Activated B cell treated with CpG ODN at 0.5 μM for 24 hours (primary cell): ENCODE measurements around the gene ZHX3. TPM values are rescaled to one million over a fixed set of nuclear protein-coding genes. Genes with fewer than 3 reads are reported as not detected.

Experiments
- ATAC-seq: fragments of 200-7000 bp; cut with Tn5 transposase; one replicate; pipeline ENCODE4 v1.10.0; 2021; ENCODE audit warnings: low read depth, mild to moderate bottlenecking, moderate library complexity
- CTCF ChIA-PET: fragments of 350-600 bp; sonication (Branson Sonifier 250); formaldehyde crosslinking; loops from one replicate; lab custom pipeline; 2021; ENCODE audit warnings: antibody characterized with exemption; lab: Charles Lee
- POLR2A ChIA-PET: fragments of 350-600 bp; sonication (Branson Sonifier 250); formaldehyde crosslinking; loops from one replicate; lab custom pipeline; 2021; ENCODE audit warnings: antibody characterized with exemption; lab: Charles Lee
- DNase-seq: peaks from one replicate; pipeline ENCODE4 v3.0.0; 2022
- H3K27ac Mint-ChIP-seq: one replicate; pipeline ENCODE4 v1.8.0; 2020; ENCODE audit warnings: mixed read lengths
- H3K27me3 Mint-ChIP-seq: one replicate; pipeline ENCODE4 v1.8.0; 2021; ENCODE audit warnings: mixed read lengths
- H3K36me3 Mint-ChIP-seq: one replicate; pipeline ENCODE4 v1.8.0; 2021; ENCODE audit warnings: low read depth, mixed read lengths
- H3K4me1 Mint-ChIP-seq: one replicate; pipeline ENCODE4 v1.8.0; 2021; ENCODE audit warnings: mixed read lengths
- H3K4me3 Mint-ChIP-seq: one replicate; pipeline ENCODE4 v1.8.0; 2020; ENCODE audit warnings: mild to moderate bottlenecking, mixed read lengths
- H3K9me3 Mint-ChIP-seq: one replicate; pipeline ENCODE4 v1.8.0; 2020; ENCODE audit warnings: mixed read lengths
- CTCF ChIP-seq: fragments of 200-600 bp; IDR thresholded peaks from one replicate; pipeline ENCODE4 v1.8.0; 2022; ENCODE audit warnings: antibody characterized with exemption, mild to moderate bottlenecking
- intact Hi-C: fragments of 100-400 bp; cut with micrococcal nuclease; formaldehyde crosslinking; loops from one replicate; pipeline ENCODE4 v1.15.1; 2024
- total RNA-seq: library from RNA; stranded (reverse); gene quantifications from 2 replicates; pipeline ENCODE4 v1.2.3, GENCODE V29; 2022

Gene ZHX3
- total RNA-seq, 1 donor from 2014 or later, result 21.2 TPM

- no peak for TF ChIP-seq CTCF
- H3K36me3 Mint-ChIP-seq, result no peaks in the 10 kb centered on the region
- ATAC-seq (no peak), DNase-seq (no peak)
- no peaks in the 10 kb centered on the region for H3K27me3 Mint-ChIP-seq
- intact Hi-C loops, result loop anchor here (1.0 kb wide), 1 partner anchor 16 kb away; no protein-coding TSS in a partner anchor
- no peaks in the 10 kb centered on the region for H3K9me3 Mint-ChIP-seq
- peak overlapping the region; percentile 15 for H3K4me3 Mint-ChIP-seq
- ChIA-PET CTCF (interaction anchor here (1.0 to 3.6 kb wide), 2 partner anchors 31 to 269 kb away, joined by 3 to 14 read pairs; no protein-coding TSS in a partner anchor), POLR2A (interaction anchor here (1.2 to 1.7 kb wide), 2 partner anchors 9 to 11 kb away, joined by 3 to 4 read pairs; no protein-coding TSS in a partner anchor)
- H3K4me1 Mint-ChIP-seq, result peaks cover 77% of the 10 kb centered on the region
- peak overlapping the region; percentile 78 for H3K27ac Mint-ChIP-seq
Observed at GRCh38 chr20:41141153-41141815, 176.2 kb downstream of the ZHX3 start.

DNA sequence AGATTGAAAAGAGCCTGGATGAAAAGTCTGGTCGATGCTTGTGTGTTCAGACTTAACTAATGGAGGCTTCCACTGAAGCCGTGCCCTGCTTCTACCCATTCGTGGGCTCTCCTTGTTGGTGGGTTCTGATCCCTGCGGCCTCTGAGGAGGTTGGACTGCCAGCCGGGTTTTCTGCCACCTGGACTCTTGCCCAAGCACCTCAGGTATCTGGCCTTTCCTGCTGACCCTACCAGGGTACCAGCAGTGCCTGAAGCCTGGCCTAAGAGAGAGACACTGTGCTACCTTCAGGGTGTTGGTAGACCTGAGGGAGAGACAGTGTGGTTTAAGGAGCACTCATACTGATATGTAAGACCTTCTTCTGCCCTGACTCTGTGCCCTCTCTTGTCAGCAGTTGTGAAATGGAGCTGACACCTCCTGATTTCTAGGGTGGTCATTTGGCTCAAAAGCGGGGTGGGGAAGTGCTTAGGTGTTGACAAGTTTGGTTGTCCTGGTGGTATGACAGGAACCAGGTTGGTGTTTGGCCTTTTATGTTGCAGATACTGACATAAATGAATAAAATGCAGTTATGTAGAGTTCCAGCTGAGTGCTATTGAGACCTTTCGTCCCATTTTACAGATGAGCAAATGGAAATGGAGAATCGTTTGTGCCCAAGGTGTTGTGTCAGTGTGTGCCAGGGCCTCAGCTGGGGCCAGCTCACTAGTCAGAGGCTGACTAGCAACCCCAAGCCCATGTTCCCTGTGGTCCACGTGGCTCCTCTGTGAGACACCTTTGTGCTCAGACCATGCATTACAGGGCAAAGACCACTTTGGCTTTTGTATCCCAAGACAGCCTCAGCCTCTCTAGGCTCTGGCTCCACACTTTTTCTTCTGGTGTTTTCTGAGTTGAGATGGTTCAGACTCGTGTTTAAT, 177.1 kb downstream of the ZHX3 start:
- Mint-ChIP-seq H3K27ac (peak overlapping the region; percentile 78), H3K9me3 (no peaks in the 10 kb centered on the region), H3K36me3 (no peaks in the 10 kb centered on the region), H3K4me3 (peak overlapping the region; percentile 15), H3K27me3 (no peaks in the 10 kb centered on the region), H3K4me1 (peaks cover 76% of the 10 kb centered on the region)
- no peak for ATAC-seq
- TF ChIP-seq CTCF, result no peak
- intact Hi-C loops, result loop anchor here (1.0 kb wide), 1 partner anchor 17 kb away; no protein-coding TSS in a partner anchor
- ChIA-PET CTCF (interaction anchor here (1.0 to 3.6 kb wide), 3 partner anchors 32 to 270 kb away, joined by 3 to 14 read pairs (median 13); no protein-coding TSS in a partner anchor), POLR2A (interaction anchor here (1.2 kb wide), 1 partner anchor 10 kb away, joined by 4 read pairs; no protein-coding TSS in a partner anchor)
- DNase-seq, result no peak

DNA sequence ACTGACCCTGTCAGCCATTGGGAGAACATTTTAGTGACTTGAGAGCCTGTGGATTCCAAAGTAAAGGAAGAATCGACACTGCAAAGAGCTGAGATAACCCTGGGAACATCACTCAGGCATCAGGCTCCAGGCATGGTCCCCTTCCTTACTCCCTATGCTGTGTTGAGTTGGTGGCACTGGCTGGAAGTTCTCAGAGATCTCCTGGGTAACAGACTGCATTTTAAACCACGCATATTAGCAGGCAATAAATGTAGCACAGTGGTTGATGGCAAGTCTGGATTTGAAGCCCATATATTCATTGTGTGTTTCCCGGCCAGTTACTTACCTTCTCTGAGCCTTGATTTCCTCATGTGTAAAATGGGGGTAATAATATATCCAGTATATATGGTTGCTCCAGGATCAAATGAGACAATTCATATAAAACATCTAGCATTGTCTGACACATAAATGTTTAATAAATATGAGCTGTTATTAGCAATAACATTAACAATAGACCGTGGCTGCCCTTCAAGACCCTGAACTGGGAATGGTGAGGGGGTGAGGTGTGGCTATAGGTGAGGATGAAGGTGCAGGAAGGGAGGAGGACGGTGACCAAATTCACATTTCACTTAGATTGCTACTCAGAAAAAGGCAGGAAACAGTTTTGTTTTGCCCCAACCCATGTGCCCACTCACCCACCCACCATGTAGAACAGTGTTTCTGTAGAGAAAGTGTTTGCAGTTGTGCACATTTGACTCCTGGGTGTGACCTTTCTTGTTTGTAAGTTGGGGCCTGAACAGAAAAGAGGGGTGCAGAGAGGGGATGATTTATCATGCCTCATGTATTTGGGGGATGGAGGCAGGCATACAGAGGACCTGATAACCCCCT, 178.1 kb downstream of the ZHX3 start:
- no peaks in the 10 kb centered on the region for H3K27me3 Mint-ChIP-seq
- peaks cover 79% of the 10 kb centered on the region for H3K4me1 Mint-ChIP-seq
- H3K36me3 Mint-ChIP-seq, result no peaks in the 10 kb centered on the region
- intact Hi-C loops, result no loop called here
- peak overlapping the region; percentile 81 for H3K4me3 Mint-ChIP-seq
- no peak for DNase-seq
- ChIA-PET POLR2A (no interaction called here), CTCF (interaction anchor here (3.4 kb wide), 1 partner anchor 33 kb away, joined by 13 read pairs; no protein-coding TSS in a partner anchor)
- no peak for ATAC-seq
- H3K27ac Mint-ChIP-seq, result peak overlapping the region; percentile 78
- no peak for TF ChIP-seq CTCF
- no peaks in the 10 kb centered on the region for H3K9me3 Mint-ChIP-seq

DNA sequence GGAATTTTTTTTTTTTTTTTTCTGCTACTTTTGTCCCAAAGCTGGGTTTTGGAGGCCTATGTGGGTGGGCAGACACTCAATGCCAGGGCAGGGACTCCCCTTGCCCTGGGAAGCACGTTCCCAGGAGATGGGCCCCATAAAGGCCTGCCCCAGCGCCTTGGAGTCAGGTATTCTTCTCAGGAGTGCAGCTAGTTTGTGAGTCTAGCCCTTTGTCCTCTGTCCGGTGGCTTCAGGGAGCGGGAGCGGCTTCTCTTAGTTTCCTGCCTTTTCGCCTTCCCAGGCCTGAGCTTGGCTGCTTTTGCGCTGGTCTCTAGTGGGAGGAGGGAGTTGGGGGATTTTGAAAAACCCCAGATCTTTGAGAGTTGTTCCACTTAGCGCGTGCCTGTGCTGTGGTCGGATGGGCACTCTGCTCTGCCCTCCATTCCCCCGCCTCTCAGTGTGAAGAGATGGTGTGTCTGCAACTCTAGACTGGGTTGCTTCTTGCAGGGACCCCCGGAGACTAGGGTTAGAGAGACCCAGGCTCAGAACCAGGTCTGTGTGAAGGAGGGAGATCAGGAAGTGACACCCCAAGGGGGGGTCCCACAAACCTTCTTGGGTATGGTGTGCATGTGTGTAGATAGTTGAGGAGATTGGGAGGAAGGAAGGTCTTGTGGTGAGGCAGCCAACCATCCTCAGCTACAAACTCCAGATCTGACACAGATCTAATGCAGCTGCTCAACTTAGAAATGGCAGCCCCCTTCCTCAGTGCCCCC, 178.9 kb downstream of the ZHX3 start:
- H3K27me3 Mint-ChIP-seq, result no peaks in the 10 kb centered on the region
- TF ChIP-seq CTCF, result no peak
- POLR2A ChIA-PET, result interaction anchor here (0.9 to 3.5 kb wide), 5 partner anchors 14 to 168 kb away, joined by 3 to 47 read pairs (median 6); no protein-coding TSS in a partner anchor
- CTCF ChIA-PET, result interaction anchor here (3.4 kb wide), 1 partner anchor 34 kb away, joined by 13 read pairs; no protein-coding TSS in a partner anchor
- DNase-seq (no peak), ATAC-seq (no peak)
- H3K4me1 Mint-ChIP-seq, result peaks cover 82% of the 10 kb centered on the region
- intact Hi-C loops, result no loop called here
- no peaks in the 10 kb centered on the region for H3K9me3 Mint-ChIP-seq
- H3K4me3 Mint-ChIP-seq, result peak overlapping the region; percentile 81
- H3K36me3 Mint-ChIP-seq, result no peaks in the 10 kb centered on the region
- peak overlapping the region; percentile 78 for H3K27ac Mint-ChIP-seq
